GM19372 (cell line): ENCODE measurements around the gene TMEM109.
"Not testable (repeated sequence)": the region's sequence is repeated elsewhere in the genome, so short reads cannot be mapped to it uniquely, and the experiment has no call there.

Experiments
- ATAC-seq: cut with Tn5 transposase; IDR thresholded peaks from one replicate; pipeline ENCODE4 v1.9.1; 2021; ENCODE audit warnings: mild to moderate bottlenecking, low read depth, moderate library complexity; ENCODE audit not compliant: unreplicated experiment

The TMEM109 gene

GRCh38 chr11:60909680-60910280, 4.2 kb upstream of the TMEM109 start:
- not testable (repeated sequence) for ATAC-seq

DNA sequence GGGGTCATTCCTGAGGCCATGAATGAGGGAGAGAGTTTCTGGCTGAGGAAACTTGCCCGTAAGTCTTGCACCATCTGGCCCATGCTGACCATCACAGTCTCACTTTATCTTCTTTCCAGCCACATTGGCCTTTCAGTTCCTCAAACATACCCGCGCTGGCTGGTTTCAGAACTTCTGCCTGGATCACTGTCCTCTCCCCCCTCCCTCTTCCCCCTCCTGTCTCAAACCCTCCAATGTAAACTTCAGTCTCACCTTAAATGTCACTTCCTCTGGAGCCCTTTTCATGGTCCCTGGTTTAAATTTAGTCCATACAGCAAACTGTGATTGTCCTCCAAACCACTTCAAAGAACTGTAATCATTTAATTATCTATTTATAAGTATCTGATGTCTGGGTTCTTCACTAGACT, 3.7 kb upstream of the TMEM109 start:
- peak; percentile 41 for ATAC-seq

GRCh38 chr11:60910711-60911380, 3.1 kb upstream of the TMEM109 start:
- no peak for ATAC-seq

GRCh38 chr11:60912223-60912850, 1.6 kb upstream of the TMEM109 start:
- no peak for ATAC-seq

GRCh38 chr11:60912851-60913528, 968 bp upstream of the TMEM109 start:
- ATAC-seq = no peak

DNA sequence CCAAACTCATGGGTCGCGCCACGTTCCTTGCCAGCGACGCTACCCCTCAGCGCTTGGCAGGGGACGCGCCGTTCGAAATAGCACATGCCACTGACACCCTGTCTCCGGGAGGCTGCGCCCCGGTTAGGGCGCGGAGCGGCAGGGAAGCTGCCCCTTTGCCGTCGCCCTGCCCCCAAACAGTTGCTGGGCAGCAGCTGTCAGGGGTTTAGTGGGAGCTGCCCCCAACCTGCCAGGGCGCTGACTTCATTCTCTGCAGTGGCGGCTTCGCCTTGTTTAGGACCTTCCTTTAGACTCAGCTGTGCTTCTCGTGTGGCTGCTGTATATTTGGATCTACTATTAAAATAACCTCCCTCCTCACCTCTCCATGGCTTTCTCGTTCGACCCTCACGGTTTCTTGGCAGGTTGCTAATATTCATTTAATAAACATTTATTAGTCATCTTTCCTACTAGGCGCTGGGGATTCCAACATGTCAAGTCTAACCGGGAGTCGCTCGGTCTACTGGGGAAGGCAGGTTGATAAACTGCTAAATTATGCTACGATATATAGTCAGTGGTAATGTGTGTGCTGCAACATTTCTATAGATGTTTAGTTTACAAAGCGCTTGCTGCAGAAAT, 782 bp downstream of the TMEM109 start:
- ATAC-seq = peak; percentile 0

- ATAC-seq = peak; percentile 47
Observed at GRCh38 chr11:60915248-60915914, 1.4 kb downstream of the TMEM109 start.

DNA sequence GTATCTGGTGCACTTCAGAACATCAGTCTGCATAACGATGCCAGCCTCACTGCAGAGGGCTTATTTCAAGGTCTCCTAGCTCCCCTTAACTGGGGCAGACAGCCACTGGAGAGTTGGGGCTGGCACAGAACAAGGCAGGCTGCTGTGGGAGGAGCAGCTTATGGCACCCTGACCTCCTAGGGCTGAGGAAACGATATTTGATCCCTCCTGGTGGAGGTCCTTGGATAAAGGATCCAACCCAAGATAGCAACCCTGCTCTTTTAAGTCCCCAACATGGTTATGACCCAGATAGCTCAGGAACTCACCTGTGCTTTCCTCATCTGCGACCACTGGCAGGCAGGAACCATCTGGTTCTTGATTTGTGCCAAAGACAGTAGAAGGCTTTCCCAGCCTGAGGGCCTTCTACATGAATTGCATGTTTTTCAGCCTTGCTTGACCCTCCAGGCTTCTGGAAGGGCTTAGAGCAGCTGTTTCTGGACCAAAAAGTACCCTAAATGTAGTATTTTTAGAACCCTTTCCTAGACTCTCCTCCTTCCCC, 2.8 kb downstream of the TMEM109 start:
- no peak for ATAC-seq

DNA sequence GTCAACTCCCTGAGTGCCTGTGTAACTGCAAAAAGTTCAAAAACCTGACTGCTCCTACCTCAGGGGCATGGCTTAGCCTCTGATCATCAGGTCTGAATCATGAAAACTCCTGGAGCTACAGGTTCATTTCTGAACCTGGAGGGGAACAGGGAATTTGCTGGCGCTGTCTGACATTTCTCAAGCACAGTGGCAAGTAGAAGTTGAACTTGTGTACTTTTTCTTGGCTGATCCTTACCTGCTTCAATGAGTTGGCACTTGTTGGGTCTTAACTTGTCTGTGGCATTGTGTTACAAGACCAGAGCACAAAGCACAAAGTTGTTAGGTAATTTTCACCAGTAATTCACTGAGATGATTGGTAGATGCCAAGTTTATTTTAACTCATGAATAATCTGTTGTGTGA, 3.3 kb downstream of the TMEM109 start:
- no peak for ATAC-seq

DNA sequence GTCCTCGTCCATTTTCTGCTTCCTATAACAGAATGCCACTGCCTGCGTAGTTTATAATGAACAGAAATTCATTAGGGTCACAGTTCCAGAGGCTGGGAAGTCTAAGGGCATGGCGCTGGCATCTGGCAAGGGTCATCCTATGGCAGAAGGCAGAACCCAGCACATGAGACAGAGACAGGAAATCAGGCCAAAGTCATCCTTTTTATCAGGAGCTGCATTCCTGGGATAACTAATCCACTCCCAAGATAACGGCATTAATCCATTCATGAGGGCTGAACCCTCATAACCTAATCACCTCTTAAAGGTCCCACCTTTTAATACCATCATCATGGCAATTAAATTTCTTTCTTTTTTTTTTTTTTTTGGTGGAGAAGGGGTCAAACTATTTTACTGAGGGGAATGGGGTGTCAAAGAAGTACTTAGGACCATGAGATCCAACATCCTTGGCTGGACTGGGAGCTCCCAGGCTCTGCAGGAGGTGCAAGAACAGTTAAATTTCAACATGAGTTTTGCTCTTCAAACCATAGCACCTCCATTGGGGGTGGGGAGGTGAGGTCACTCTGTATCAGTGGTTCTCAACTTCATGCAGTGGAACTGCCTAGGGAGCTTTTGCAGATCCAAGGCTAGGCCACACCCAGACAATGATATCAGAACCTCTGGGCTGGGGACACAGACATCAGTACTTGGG, 4.4 kb downstream of the TMEM109 start:
- no peak for ATAC-seq

- ATAC-seq = no peak
Observed at GRCh38 chr11:60918939-60919265, 4.9 kb downstream of the TMEM109 start.

GRCh38 chr11:60919320-60919719, 5.4 kb downstream of the TMEM109 start:
- ATAC-seq = no peak

- ATAC-seq = no peak
Observed at GRCh38 chr11:60919956-60920355, 6.0 kb downstream of the TMEM109 start.

GRCh38 chr11:60921259-60921658, 7.3 kb downstream of the TMEM109 start:
- ATAC-seq = no peak

DNA sequence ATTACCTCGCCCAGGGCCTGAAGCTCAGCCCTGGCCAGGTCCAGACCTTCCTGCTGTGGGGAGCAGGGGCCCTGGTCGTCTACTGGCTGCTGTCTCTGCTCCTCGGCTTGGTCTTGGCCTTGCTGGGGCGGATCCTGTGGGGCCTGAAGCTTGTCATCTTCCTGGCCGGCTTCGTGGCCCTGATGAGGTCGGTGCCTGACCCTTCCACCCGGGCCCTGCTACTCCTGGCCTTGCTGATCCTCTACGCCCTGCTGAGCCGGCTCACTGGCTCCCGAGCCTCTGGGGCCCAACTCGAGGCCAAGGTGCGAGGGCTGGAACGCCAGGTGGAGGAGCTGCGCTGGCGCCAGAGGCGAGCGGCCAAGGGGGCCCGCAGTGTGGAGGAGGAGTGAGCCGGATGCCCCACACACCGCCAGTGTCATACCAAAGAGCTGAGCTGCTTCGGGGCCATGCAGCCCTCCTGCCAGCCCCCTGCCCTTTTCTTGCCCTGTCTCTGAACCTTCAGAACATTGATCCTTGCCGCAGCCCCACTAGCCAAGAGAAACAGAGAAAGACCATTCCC, 7.9 kb downstream of the TMEM109 start:
- ATAC-seq = no peak

- ATAC-seq = no peak
Observed at GRCh38 chr11:60922906-60923305, 8.9 kb downstream of the TMEM109 start.

DNA sequence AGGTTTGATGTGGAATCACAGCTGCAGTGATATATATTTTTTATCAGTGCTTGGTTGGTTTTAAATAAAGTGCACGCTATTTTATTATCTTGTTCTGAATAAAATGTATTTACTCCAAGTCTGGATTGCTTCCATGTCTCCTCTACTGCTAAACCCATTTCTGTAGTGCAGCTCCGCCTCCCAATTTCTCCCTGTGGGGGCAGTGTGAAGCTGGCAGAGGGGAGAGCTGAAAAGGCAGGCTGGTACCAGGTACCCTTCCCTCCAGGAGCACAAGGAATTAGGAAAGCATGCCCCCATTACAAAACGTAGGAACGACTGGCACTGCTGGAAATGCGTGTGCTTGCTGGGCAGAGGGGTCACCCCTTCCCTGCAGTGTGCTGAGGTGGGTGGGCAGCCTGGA, 9.4 kb downstream of the TMEM109 start:
- no peak for ATAC-seq

- ATAC-seq = no peak
Observed at GRCh38 chr11:60923800-60924109, 9.8 kb downstream of the TMEM109 start.

- no peak for ATAC-seq
Observed at GRCh38 chr11:60924110-60924905, 10.3 kb downstream of the TMEM109 start, which contains the start of gene TMEM132A. Gene TMEM132A, plus strand, starts transcription at chr11:60924460. Its CDS starts 174 bp downstream, at chr11:60924634.
